ENCODE measurements around the gene CENPO. TPM values are rescaled to one million over a fixed set of nuclear protein-coding genes. Genes with fewer than 3 reads are reported as not detected.
"Not testable (repeated sequence)": the region's sequence is repeated elsewhere in the genome, so short reads cannot be mapped to it uniquely, and the experiment has no call there.

The CENPO gene
- polyA plus RNA-seq, 3 donors from 2014 or later: 1.2 to 5.6 (median 4.2) TPM

- H3K4me1 Mint-ChIP-seq; H3K9me3 Mint-ChIP-seq; DNase-seq; H3K4me3 Mint-ChIP-seq; H3K27ac Mint-ChIP-seq; H3K27me3 Mint-ChIP-seq (ENCODE audit: low read depth in 3 of 3): not testable (repeated sequence)
- peaks cover 0 to 29% (median 25%) of the 10 kb centered on the region in 3 donors for H3K36me3 Mint-ChIP-seq
Measured at GRCh38 chr2:24800487-24800886, 7.3 kb downstream of the CENPO start.

- H3K4me3 Mint-ChIP-seq; H3K27me3 Mint-ChIP-seq (ENCODE audit: low read depth in 3 of 3); H3K9me3 Mint-ChIP-seq; DNase-seq; H3K4me1 Mint-ChIP-seq: not testable (repeated sequence)
- Mint-ChIP-seq H3K36me3 (peaks cover 12 to 23% (median 22%) of the 10 kb centered on the region in 3 donors), H3K27ac (peak overlapping the region in 3 of 6 donors; percentile 9 to 39 (median 38))
Measured at GRCh38 chr2:24805811-24806660, 12.8 kb downstream of the CENPO start.

GRCh38 chr2:24806661-24807036, 13.4 kb downstream of the CENPO start:
- H3K4me1 Mint-ChIP-seq: peaks cover 0 to 9% of the 10 kb centered on the region in 2 donors

GRCh38 chr2:24809316-24810007, 16.2 kb downstream of the CENPO start:
- Mint-ChIP-seq H3K27ac (peak overlapping the region in 2 of 6 donors; percentile 32 to 73), H3K27me3 (ENCODE audit: low read depth in 3 of 3) (peaks cover 0 to 2% (median 0%) of the 10 kb centered on the region in 3 donors), H3K4me1 (peaks cover 0 to 16% of the 10 kb centered on the region in 2 donors), H3K36me3 (peaks cover 17 to 27% (median 17%) of the 10 kb centered on the region in 3 donors), H3K9me3 (peaks cover 0 to 3% (median 0%) of the 10 kb centered on the region in 6 donors), H3K4me3 (no peak overlapping the region)
- DNase-seq: no peak

More at GRCh38 chr2:24806661-24807036, 13.4 kb downstream of the CENPO start:
- peaks cover 12 to 21% (median 21%) of the 10 kb centered on the region in 3 donors for H3K36me3 Mint-ChIP-seq
- H3K9me3 Mint-ChIP-seq: peaks cover 0 to 3% (median 0%) of the 10 kb centered on the region in 6 donors
- no peak overlapping the region for H3K4me3 Mint-ChIP-seq
- H3K27me3 Mint-ChIP-seq (ENCODE audit: low read depth in 3 of 3): no peaks in the 10 kb centered on the region
- no peak for DNase-seq
- peak overlapping the region in 2 of 6 donors; percentile 10 to 39 for H3K27ac Mint-ChIP-seq

GRCh38 chr2:24813691-24814137, 20.5 kb downstream of the CENPO start:
- peaks cover 0 to 2% (median 0%) of the 10 kb centered on the region in 3 donors for H3K27me3 Mint-ChIP-seq (ENCODE audit: low read depth in 3 of 3)
- no peak overlapping the region for H3K4me3 Mint-ChIP-seq
- H3K27ac Mint-ChIP-seq: peak overlapping the region in 1 of 6 donors; percentile 4
- no peaks in the 10 kb centered on the region for H3K9me3 Mint-ChIP-seq
- DNase-seq: no peak
- H3K4me1 Mint-ChIP-seq: peaks cover 10 to 29% of the 10 kb centered on the region in 2 donors
- H3K36me3 Mint-ChIP-seq: peaks cover 21 to 36% (median 30%) of the 10 kb centered on the region in 3 donors

- Mint-ChIP-seq H3K4me3 (no peak overlapping the region), H3K9me3 (no peaks in the 10 kb centered on the region), H3K27me3 (ENCODE audit: low read depth in 3 of 3) (peaks cover 0 to 2% (median 0%) of the 10 kb centered on the region in 3 donors), H3K4me1 (peaks cover 10 to 22% of the 10 kb centered on the region in 2 donors), H3K36me3 (peaks cover 25 to 39% (median 30%) of the 10 kb centered on the region in 3 donors), H3K27ac (peak overlapping the region in 1 of 6 donors; percentile 12)
- no peak for DNase-seq
Measured at GRCh38 chr2:24814516-24814915, 21.3 kb downstream of the CENPO start.

GRCh38 chr2:24815171-24815570, 21.9 kb downstream of the CENPO start:
- Mint-ChIP-seq H3K27ac (peak overlapping the region in 3 of 6 donors; percentile 38 to 57 (median 53)), H3K4me1 (peaks cover 10 to 22% of the 10 kb centered on the region in 2 donors), H3K4me3 (no peak overlapping the region), H3K9me3 (no peaks in the 10 kb centered on the region), H3K36me3 (peaks cover 25 to 39% (median 30%) of the 10 kb centered on the region in 3 donors), H3K27me3 (ENCODE audit: low read depth in 3 of 3) (peaks cover 0 to 2% (median 0%) of the 10 kb centered on the region in 3 donors)
- DNase-seq: no peak

- Mint-ChIP-seq H3K9me3 (no peaks in the 10 kb centered on the region), H3K27me3 (ENCODE audit: low read depth in 3 of 3) (peaks cover 0 to 2% (median 0%) of the 10 kb centered on the region in 3 donors), H3K4me1 (peaks cover 10 to 22% of the 10 kb centered on the region in 2 donors), H3K36me3 (peaks cover 25 to 47% (median 30%) of the 10 kb centered on the region in 3 donors), H3K27ac (peak overlapping the region in 2 of 6 donors; percentile 34 to 49), H3K4me3 (no peak overlapping the region)
- DNase-seq: no peak
Measured at GRCh38 chr2:24816404-24816803, 23.2 kb downstream of the CENPO start.

DNA sequence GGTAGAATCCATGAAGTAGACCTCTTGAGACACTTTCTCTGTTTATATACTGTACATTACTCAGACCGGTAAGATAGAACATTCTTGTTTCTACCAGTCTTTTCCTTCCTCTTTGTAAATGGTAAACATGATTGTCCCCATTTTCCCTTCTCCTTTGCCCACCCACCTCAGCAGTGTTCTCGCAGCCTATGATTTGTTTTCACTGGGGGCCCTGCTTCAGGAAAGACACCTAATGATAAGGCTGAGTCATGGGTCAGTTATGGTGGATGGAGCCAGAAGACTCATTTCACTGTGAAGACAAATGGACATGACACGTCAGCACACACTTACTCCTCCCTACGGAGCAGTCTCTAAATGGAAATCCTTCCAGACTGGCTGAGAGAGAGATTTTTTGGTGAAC, 23.7 kb downstream of the CENPO start:
- no peak for DNase-seq
- H3K4me1 Mint-ChIP-seq: peaks cover 10 to 22% of the 10 kb centered on the region in 2 donors
- no peaks in the 10 kb centered on the region for H3K9me3 Mint-ChIP-seq
- peaks cover 0 to 2% (median 0%) of the 10 kb centered on the region in 3 donors for H3K27me3 Mint-ChIP-seq (ENCODE audit: low read depth in 3 of 3)
- peak overlapping the region in 2 of 6 donors; percentile 34 to 49 for H3K27ac Mint-ChIP-seq
- no peak overlapping the region for H3K4me3 Mint-ChIP-seq
- peaks cover 25 to 47% (median 28%) of the 10 kb centered on the region in 3 donors for H3K36me3 Mint-ChIP-seq

GRCh38 chr2:24818721-24819167, 25.5 kb downstream of the CENPO start:
- Mint-ChIP-seq H3K27ac (peak overlapping the region in 2 of 6 donors; percentile 45 to 50), H3K36me3 (peaks cover 21 to 47% (median 25%) of the 10 kb centered on the region in 3 donors), H3K4me1 (peaks cover 10 to 22% of the 10 kb centered on the region in 2 donors), H3K4me3 (no peak overlapping the region), H3K27me3 (ENCODE audit: low read depth in 3 of 3) (no peaks in the 10 kb centered on the region), H3K9me3 (no peaks in the 10 kb centered on the region)
- DNase-seq: no peak

DNA sequence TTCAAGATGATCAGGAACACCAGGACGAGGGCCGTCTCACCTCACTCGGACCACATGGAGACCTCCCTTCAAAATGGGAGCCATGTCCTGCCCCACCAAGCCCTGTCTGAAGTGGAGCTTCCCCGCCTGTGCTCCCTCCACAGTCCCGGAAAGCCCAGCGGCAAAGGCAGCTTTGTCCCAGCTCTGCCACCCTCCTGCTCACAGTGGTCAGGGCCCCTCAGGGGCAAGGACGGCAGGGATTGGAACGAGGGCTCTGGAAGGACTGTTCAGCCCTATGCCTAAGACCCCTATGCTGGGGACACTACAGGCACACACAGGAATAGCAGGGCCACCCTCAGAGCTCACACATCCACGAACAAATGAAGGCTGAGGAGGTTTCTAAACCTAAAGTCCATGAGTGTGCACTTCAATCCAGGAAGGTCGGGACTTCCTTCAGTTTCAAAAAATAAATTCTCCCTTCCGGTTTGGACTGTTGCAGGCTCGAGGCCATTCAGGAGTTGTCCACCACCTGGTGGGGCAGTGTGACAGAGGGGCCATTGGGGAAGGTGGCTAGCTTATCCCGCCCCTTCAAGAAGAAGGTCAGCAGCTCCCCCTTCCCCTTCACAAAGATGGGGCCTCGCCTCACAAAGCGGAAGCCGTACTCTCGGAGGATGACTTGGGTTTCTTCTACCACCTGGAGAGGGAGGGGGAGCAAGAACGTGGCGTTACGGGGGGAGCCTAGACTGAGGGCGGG, 26.4 kb downstream of the CENPO start:
- peaks cover 10 to 13% of the 10 kb centered on the region in 2 donors for H3K4me1 Mint-ChIP-seq
- H3K27me3 Mint-ChIP-seq (ENCODE audit: low read depth in 3 of 3): no peaks in the 10 kb centered on the region
- H3K9me3 Mint-ChIP-seq: no peaks in the 10 kb centered on the region
- no peak for DNase-seq
- no peak overlapping the region for H3K4me3 Mint-ChIP-seq
- H3K27ac Mint-ChIP-seq: no peak overlapping the region
- H3K36me3 Mint-ChIP-seq: peaks cover 20 to 43% (median 21%) of the 10 kb centered on the region in 3 donors

DNA sequence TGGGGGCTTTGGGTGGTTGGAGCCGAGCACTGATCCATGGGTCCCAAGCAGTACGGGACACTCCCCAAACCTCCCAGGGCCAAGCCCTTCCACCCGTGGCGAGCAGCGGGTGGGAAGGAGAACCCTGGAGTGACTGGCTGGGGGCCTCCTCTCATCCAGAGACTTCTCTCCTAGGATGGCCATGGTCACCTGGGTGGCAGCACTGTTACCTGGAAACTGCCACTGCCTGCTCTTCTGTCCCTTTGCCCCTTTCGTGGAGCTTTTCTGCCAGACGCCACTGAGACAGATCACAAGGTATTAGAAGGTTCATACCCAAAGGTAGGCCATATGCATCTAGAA, 26.9 kb downstream of the CENPO start:
- Mint-ChIP-seq H3K4me1 (peaks cover 8 to 10% of the 10 kb centered on the region in 2 donors), H3K4me3 (no peak overlapping the region), H3K9me3 (no peaks in the 10 kb centered on the region), H3K27ac (no peak overlapping the region), H3K36me3 (peaks cover 20 to 43% (median 21%) of the 10 kb centered on the region in 3 donors), H3K27me3 (ENCODE audit: low read depth in 3 of 3) (no peaks in the 10 kb centered on the region)
- no peak for DNase-seq
